ENCODE results near the gene BACH2. TPM values are rescaled to one million over a fixed set of nuclear protein-coding genes. Genes with fewer than 3 reads are reported as not detected.

Gene BACH2
- total RNA-seq, 1 donor from 2014 or later, result 3.9 TPM

DNA sequence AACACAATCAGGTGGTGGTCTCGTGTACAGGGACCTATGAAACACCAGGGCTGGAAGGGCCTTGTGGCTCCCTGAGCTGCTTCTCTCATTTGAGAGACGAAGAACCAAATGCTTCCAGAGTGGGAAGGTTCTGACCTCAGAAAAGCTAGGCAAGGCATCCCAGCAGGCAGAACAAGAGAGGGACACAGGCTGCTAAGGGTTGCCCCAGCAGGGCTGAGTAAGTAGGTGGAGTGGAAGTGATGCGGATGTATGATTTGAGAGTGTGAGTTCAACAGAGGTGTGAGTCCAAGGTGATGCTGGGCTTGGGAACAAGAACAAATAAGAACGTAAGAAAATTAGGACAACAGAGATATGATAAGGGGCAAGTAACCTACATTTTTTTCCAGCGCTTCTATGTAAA, 147.8 kb downstream of the BACH2 start:
- TF ChIP-seq EZH2 (IDR thresholded peaks at IDR 0.05), result no peak
- TF ChIP-seq, protein P1, sequence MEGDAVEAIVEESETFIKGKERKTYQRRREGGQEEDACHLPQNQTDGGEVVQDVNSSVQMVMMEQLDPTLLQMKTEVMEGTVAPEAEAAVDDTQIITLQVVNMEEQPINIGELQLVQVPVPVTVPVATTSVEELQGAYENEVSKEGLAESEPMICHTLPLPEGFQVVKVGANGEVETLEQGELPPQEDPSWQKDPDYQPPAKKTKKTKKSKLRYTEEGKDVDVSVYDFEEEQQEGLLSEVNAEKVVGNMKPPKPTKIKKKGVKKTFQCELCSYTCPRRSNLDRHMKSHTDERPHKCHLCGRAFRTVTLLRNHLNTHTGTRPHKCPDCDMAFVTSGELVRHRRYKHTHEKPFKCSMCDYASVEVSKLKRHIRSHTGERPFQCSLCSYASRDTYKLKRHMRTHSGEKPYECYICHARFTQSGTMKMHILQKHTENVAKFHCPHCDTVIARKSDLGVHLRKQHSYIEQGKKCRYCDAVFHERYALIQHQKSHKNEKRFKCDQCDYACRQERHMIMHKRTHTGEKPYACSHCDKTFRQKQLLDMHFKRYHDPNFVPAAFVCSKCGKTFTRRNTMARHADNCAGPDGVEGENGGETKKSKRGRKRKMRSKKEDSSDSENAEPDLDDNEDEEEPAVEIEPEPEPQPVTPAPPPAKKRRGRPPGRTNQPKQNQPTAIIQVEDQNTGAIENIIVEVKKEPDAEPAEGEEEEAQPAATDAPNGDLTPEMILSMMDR (IDR thresholded peaks at IDR 0.05), result no peak
- no peak for TF ChIP-seq EZH2phosphoT487 (IDR thresholded peaks at IDR 0.05)
- no peak for DNase-seq (ENCODE audit: low spot score)
- Histone ChIP-seq H3K4me1 (no peaks in the 10 kb centered on the region), H3K9me3 (ENCODE audit: low read depth) (no peaks in the 10 kb centered on the region), H3F3A (ENCODE audit: low read depth) (no peaks in the 10 kb centered on the region), H3K79me2 (ENCODE audit: low read depth) (no peaks in the 10 kb centered on the region), H3K4me2 (no peak overlapping the region), H3K36me3 (no peaks in the 10 kb centered on the region), H3K27ac (no peak overlapping the region), H3K9ac (no peak overlapping the region), H4K20me1 (ENCODE audit: low read depth) (no peaks in the 10 kb centered on the region), H2AFZ (replicated peaks) (no peak overlapping the region), H3K27me3 (no peaks in the 10 kb centered on the region), H3K4me3 (no peak overlapping the region)
- no peak overlapping the region for H3K27ac Mint-ChIP-seq
- H3K4me1 Mint-ChIP-seq, result peaks cover 12% of the 10 kb centered on the region
- peaks cover 2% of the 10 kb centered on the region for H3K27me3 Mint-ChIP-seq (ENCODE audit: insufficient read depth, low read depth)
- no peaks in the 10 kb centered on the region for H3K9me3 Mint-ChIP-seq
- no peak overlapping the region for H3K4me3 Mint-ChIP-seq
- no peaks in the 10 kb centered on the region for H3K36me3 Mint-ChIP-seq

DNA sequence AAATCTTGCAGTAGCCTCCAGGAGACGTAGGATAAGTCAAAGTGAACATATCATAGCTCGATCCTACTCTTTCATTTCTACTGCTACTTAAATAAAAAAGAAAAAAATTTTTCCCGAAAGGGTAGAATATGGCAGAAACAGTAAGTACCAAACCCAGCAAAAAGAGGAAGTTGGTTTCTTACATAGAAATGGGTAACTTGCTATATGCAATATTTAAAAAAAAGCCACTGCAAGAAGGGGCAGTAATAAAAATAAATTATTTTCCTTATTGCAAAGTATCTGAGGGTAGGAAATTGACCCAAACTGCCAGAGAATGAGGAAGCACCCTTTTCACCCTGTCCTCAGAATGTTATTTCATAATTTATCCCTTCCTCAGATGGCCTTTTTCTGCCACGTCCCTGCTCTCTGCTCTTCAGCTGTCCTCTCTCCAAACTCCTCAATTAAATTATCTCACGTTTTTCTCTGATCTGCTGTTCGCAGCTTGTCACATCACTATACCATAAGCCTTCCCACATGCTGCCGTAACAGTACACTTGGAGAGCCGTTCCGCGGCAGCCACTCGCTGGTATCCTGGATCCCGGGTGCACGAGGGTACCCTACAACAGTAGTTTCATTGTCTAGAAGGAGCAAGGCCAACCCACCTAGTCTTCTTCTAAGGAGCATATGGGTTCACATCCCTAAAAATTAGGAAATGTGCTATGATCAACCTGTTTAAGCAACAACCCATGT, 149.6 kb downstream of the BACH2 start:
- no peak overlapping the region for H3K4me3 ChIP-seq
- Mint-ChIP-seq H3K27me3 (ENCODE audit: insufficient read depth, low read depth) (peaks cover 2% of the 10 kb centered on the region), H3K36me3 (no peaks in the 10 kb centered on the region), H3K9me3 (no peaks in the 10 kb centered on the region), H3K4me3 (no peak overlapping the region), H3K4me1 (peaks cover 12% of the 10 kb centered on the region), H3K27ac (no peak overlapping the region)
- H4K20me1 ChIP-seq (ENCODE audit: low read depth), result no peaks in the 10 kb centered on the region
- H2AFZ ChIP-seq (replicated peaks), result no peak overlapping the region
- TF ChIP-seq, protein P1 (IDR thresholded peaks at IDR 0.05), result no peak
- no peak for TF ChIP-seq EZH2phosphoT487 (IDR thresholded peaks at IDR 0.05)
- no peak for TF ChIP-seq EZH2 (IDR thresholded peaks at IDR 0.05)
- no peak overlapping the region for H3K4me2 ChIP-seq
- H3K79me2 ChIP-seq (ENCODE audit: low read depth), result no peaks in the 10 kb centered on the region
- no peaks in the 10 kb centered on the region for H3K27me3 ChIP-seq
- no peaks in the 10 kb centered on the region for H3K36me3 ChIP-seq
- DNase-seq (ENCODE audit: low spot score), result no peak
- no peaks in the 10 kb centered on the region for H3K9me3 ChIP-seq (ENCODE audit: low read depth)
- no peaks in the 10 kb centered on the region for H3K4me1 ChIP-seq
- H3K9ac ChIP-seq, result no peak overlapping the region
- H3F3A ChIP-seq (ENCODE audit: low read depth), result no peaks in the 10 kb centered on the region
- H3K27ac ChIP-seq, result no peak overlapping the region

DNA sequence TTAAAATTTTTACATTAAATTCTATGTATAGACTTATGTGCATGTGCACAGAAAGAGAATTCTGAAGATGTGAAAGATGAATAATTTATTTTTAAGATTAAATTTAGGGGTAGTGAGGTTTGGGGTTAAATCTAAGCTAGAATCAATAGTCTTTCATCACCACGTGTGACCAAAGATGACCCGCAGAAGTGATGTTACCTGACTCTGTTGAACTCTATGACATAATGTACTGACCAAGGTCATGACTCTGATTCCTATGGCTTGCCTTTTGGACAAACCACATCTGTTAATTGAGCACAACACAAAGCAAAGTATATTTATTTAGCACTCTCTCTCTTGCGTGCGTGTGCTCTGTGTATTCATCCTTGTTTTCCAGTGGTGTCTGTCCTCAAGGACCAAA, 150.6 kb downstream of the BACH2 start:
- Histone ChIP-seq H2AFZ (replicated peaks) (no peak overlapping the region), H3K27me3 (no peaks in the 10 kb centered on the region), H3K4me3 (no peak overlapping the region), H3K9ac (no peak overlapping the region), H3K79me2 (ENCODE audit: low read depth) (no peaks in the 10 kb centered on the region), H3K4me1 (no peaks in the 10 kb centered on the region), H3K4me2 (no peak overlapping the region), H3K36me3 (no peaks in the 10 kb centered on the region), H3K27ac (no peak overlapping the region), H3F3A (ENCODE audit: low read depth) (no peaks in the 10 kb centered on the region), H3K9me3 (ENCODE audit: low read depth) (no peaks in the 10 kb centered on the region), H4K20me1 (ENCODE audit: low read depth) (no peaks in the 10 kb centered on the region)
- no peak overlapping the region for H3K27ac Mint-ChIP-seq
- H3K4me3 Mint-ChIP-seq, result no peak overlapping the region
- peaks cover 2% of the 10 kb centered on the region for H3K27me3 Mint-ChIP-seq (ENCODE audit: insufficient read depth, low read depth)
- H3K4me1 Mint-ChIP-seq, result peaks cover 12% of the 10 kb centered on the region
- TF ChIP-seq EZH2 (IDR thresholded peaks at IDR 0.05) (no peak), EZH2phosphoT487 (IDR thresholded peaks at IDR 0.05) (no peak)
- TF ChIP-seq, protein P1 (IDR thresholded peaks at IDR 0.05), result no peak
- no peaks in the 10 kb centered on the region for H3K9me3 Mint-ChIP-seq
- no peak for DNase-seq (ENCODE audit: low spot score)
- no peaks in the 10 kb centered on the region for H3K36me3 Mint-ChIP-seq

Data from neural progenitor cell (in vitro differentiated cells).